Psoas muscle (tissue), 8 donors: ENCODE measurements around the gene PTGER2. TPM values are rescaled to one million over a fixed set of nuclear protein-coding genes. Genes with fewer than 3 reads are reported as not detected.

Source experiments
- ATAC-seq, 4 donors: fragments of 200-7000 bp; cut with Tn5 transposase; one replicate each; pipeline ENCODE4 v1.9.1; 2020; ENCODE audit warnings: moderate library complexity in 3 of 4, mild to moderate bottlenecking in 2 of 4
- DNase-seq, 2 donors: peaks; one replicate each; pipeline ENCODE4 v3.0.0-alpha.2; 2020
- H3K27ac ChIP-seq: fragments of 200-600 bp; one replicate; pipeline ENCODE4 v1.8.0; 2022
- H3K27me3 ChIP-seq, 3 donors: fragments of 200-600 bp in 1 of 3; one replicate each; pipeline versions ENCODE4 v1.6.1 to v1.8.0; 2013 to 2022; ENCODE audit warnings: low read length in 2 of 3, mild to moderate bottlenecking in 2 of 3, moderate library complexity in 1 of 3; ENCODE audit not compliant: insufficient read depth in 3 of 3
- H3K36me3 ChIP-seq, 2 donors: fragments of 200-600 bp in 1 of 2; one replicate each; pipeline versions ENCODE4 v1.6.1 to v1.8.0; 2013 to 2022; ENCODE audit warnings: low read depth in 1 of 2, mild to moderate bottlenecking in 1 of 2, moderate library complexity in 1 of 2; ENCODE audit not compliant: insufficient read depth in 1 of 2
- H3K4me1 ChIP-seq: fragments of 200-600 bp; one replicate; pipeline ENCODE4 v1.8.0; 2022
- H3K4me3 ChIP-seq: fragments of 200-600 bp; one replicate; pipeline ENCODE4 v1.8.0; 2022; ENCODE audit warnings: mild to moderate bottlenecking
- H3K9me3 ChIP-seq: fragments of 200-600 bp; one replicate; pipeline ENCODE4 v1.8.0; 2022
- WGBS, 3 donors: extraction: QIAGEN DNeasy Blood & Tissue Kit; methylation state at CpG; one replicate each; pipeline versions ENCODE4 v1.1.6 to v1.1.7; 2013; 5-methylcytosine and 5-hydroxymethylcytosine counted together
- intact Hi-C, 2 donors: fragments of 100-400 bp; cut with DNase I; formaldehyde crosslinking; loops; one replicate each; pipeline versions ENCODE4 v1.11.0 to v1.14.2; 2022
- polyA plus RNA-seq, 3 donors: library from polyadenylated mRNA; stranded (reverse); fragments of 200-250 nt; gene quantifications; one replicate each; pipeline ENCODE4 v1.2.3, GENCODE V29; 2013
- total RNA-seq, 4 donors: library from RNA; stranded (reverse); fragmentation: NEBNext Ultra II Directional in 2 of 4; extraction: Animal tissue kit (Norgen Biotek cat#: 25700) in 2 of 4; gene quantifications; one replicate each; pipeline versions ENCODE4 v1.2.1 to v1.2.4, GENCODE V29; 2021 to 2023
- TF ChIP-seq, protein P1 (sequence below): fragments of 200-600 bp; IDR thresholded peaks from one replicate; pipeline ENCODE4 v1.8.0; 2022; ENCODE audit warnings: antibody characterized with exemption
- donor health status: healthy with polysubstance abuse.
- donor health status: DM: no; HTN: no; CAD: no; lungs with moderate emphysema.
- donor health status: Bipolar disorder and iron deficiency.
- donor health status: healthy.
- donor health status: DM: yes; HTN: yes; CAD: no.
- donor health status: DM: no; HTN: no; CAD: no.
- donor health status: DM: no; HTN: no; CAD: no.
- donor health status: DM: yes; HTN: yes; CAD: no.

The PTGER2 gene
- total and polyA plus RNA-seq, 7 donors = 0.08 to 0.57 (median 0.26) TPM

DNA sequence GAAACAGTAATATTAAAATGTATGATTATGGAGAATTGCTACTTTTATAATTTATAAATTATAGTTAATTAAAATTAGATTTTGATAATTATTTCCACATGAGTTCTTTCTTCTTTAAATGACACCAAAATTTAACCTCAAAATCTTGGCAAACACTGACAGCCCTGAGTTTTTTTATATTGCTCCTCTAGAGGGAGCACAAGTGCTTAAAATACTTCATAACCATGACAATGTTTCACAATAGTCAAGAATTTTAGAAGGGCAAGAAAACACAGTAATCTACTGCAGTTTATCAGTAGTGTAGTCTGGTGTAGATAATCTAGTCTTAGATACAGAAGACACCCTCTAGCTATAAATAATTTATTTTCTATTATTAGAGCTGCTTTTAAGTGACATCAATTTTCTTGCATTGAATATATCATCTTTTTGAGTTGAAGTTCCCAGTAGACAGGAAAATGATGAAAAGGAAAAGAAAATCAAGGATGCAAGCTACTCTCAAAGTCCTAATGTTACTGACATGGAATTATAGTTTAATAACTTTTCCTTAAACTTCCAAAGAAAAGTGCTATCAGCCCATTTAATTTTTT lies 14.3 kb upstream of the PTGER2 start:
- peaks cover 0 to 2% (median 0%) of the 10 kb centered on the region in 3 donors for H3K27me3 ChIP-seq
- no peak overlapping the region for H3K4me3 ChIP-seq
- ATAC-seq (peak in 1 of 4 donors; percentile 63), DNase-seq (no peak)
- H3K36me3 ChIP-seq = no peaks in the 10 kb centered on the region
- no peaks in the 10 kb centered on the region for H3K9me3 ChIP-seq
- H3K27ac ChIP-seq = no peak overlapping the region
- H3K4me1 ChIP-seq = no peaks in the 10 kb centered on the region
- intact Hi-C loops = loop anchor here (5.0 to 10.0 kb wide), 2 partner anchors 173 to 175 kb away; no protein-coding TSS in a partner anchor
- TF ChIP-seq, protein P1, sequence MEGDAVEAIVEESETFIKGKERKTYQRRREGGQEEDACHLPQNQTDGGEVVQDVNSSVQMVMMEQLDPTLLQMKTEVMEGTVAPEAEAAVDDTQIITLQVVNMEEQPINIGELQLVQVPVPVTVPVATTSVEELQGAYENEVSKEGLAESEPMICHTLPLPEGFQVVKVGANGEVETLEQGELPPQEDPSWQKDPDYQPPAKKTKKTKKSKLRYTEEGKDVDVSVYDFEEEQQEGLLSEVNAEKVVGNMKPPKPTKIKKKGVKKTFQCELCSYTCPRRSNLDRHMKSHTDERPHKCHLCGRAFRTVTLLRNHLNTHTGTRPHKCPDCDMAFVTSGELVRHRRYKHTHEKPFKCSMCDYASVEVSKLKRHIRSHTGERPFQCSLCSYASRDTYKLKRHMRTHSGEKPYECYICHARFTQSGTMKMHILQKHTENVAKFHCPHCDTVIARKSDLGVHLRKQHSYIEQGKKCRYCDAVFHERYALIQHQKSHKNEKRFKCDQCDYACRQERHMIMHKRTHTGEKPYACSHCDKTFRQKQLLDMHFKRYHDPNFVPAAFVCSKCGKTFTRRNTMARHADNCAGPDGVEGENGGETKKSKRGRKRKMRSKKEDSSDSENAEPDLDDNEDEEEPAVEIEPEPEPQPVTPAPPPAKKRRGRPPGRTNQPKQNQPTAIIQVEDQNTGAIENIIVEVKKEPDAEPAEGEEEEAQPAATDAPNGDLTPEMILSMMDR = peak; percentile 58

DNA sequence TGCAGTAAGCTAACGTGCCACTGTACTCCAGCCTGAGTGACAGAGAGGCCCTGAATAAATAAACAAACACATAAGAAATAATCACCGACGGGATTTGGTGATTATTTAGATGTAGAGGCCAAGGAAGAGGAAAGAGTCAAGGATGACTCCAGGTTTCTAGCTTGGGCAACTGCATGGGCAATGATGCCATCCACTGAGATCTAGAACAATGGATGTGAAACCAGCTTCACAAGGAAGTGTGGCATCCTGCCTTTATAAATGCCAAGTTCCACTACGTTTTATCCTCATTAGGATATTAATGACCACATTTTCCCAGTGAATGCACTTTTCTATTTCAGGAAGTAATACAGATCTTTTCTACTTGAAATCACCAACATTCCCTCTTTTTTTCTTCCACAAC lies 10.9 kb upstream of the PTGER2 start:
- Histone ChIP-seq H3K4me3 (no peak overlapping the region), H3K27me3 (peaks cover 0 to 4% (median 0%) of the 10 kb centered on the region in 3 donors), H3K27ac (no peak overlapping the region), H3K4me1 (no peaks in the 10 kb centered on the region), H3K36me3 (no peaks in the 10 kb centered on the region), H3K9me3 (no peaks in the 10 kb centered on the region)
- intact Hi-C loops = loop anchor here (5.0 to 10.0 kb wide), 2 partner anchors 169 to 172 kb away; no protein-coding TSS in a partner anchor
- ATAC-seq (no peak), DNase-seq (no peak)
- TF ChIP-seq, protein P1 = no peak
- 65 to 74% (median 70%) methylated on average over 4 of the region's 4 CpGs for WGBS, 3 donors

DNA sequence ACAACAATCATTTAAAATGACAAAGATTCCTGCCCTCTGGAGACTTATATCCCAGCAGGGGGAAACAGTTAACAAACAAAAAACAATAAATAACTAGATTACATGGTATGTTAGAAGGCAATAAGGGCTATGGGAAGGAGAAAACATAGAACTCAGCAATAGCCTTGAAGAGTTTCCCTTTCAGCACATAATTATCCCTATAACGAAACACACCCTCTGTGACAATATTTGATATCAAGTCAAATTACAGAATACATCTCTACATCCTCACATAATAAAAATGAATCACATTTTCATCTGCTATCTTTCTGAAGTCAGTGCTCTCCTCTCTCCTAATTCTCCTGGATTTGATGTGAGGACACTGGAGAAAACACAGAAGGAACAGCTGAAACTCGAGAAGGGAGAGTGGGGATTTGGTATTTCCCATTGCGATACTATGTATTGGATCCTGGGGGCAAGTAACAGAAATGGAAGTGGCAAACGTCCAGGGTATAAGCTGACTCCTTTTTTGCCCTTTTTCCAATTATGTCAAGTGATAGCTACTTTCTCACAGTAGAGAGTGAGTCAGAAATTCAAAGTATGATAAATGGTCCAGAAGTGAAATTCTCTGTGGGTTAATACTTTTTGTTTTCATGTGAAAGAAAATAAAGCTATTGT lies 9.7 kb upstream of the PTGER2 start:
- ATAC-seq (no peak), DNase-seq (no peak)
- Histone ChIP-seq H3K4me1 (no peaks in the 10 kb centered on the region), H3K27me3 (peaks cover 0 to 4% (median 0%) of the 10 kb centered on the region in 3 donors), H3K27ac (no peak overlapping the region), H3K4me3 (no peak overlapping the region), H3K9me3 (no peaks in the 10 kb centered on the region), H3K36me3 (no peaks in the 10 kb centered on the region)
- intact Hi-C loops = loop anchor here (5.0 to 10.0 kb wide), 2 partner anchors 168 to 170 kb away; no protein-coding TSS in a partner anchor
- WGBS, 3 donors = 58 to 61% (median 60%) methylated on average over 4 of the region's 4 CpGs
- TF ChIP-seq, protein P1 = no peak

DNA sequence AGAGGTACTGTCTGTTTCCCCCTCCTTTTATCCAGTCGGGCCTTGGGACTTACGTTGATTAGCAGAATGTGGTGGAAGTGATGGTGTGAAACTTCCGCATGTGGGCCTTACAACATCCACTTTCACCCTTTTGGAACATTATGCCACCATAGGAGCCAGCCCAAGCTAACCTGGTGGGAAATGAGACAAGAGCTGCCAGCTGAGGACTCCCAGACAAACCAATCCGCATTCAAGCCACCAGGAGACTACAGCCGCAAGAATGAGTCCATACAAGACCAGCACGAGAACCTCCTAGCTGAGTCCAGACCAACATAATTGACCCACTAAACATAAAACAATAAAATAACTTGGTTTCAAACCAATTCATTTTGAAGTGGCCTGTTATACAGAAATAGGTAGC lies 9.1 kb upstream of the PTGER2 start:
- 91 to 97% (median 92%) methylated on average over 6 of the region's 6 CpGs for WGBS, 3 donors

More for the DNA sequence above, 9.1 kb upstream of the PTGER2 start:
- intact Hi-C loops = loop anchor here in 1 of 2 donors (10.0 kb wide), 1 partner anchor 170 kb away; no protein-coding TSS in a partner anchor
- H3K4me3 ChIP-seq = no peak overlapping the region
- no peak for ATAC-seq
- no peaks in the 10 kb centered on the region for H3K4me1 ChIP-seq
- H3K9me3 ChIP-seq = no peaks in the 10 kb centered on the region
- H3K27me3 ChIP-seq = peaks cover 0 to 4% (median 0%) of the 10 kb centered on the region in 3 donors
- no peak overlapping the region for H3K27ac ChIP-seq
- no peak for DNase-seq
- no peaks in the 10 kb centered on the region for H3K36me3 ChIP-seq
- TF ChIP-seq, protein P1 = no peak
